HuH-7 (cell line): ENCODE data around the gene TAF7.
"Not testable (repeated sequence)": the region's sequence is repeated elsewhere in the genome, so short reads cannot be mapped to it uniquely, and the experiment has no call there.

Source experiments
- DNase-seq: peaks from one replicate; pipeline ENCODE4 v3.0.0; 2011; ENCODE audit warnings: low spot score

The TAF7 gene

DNA sequence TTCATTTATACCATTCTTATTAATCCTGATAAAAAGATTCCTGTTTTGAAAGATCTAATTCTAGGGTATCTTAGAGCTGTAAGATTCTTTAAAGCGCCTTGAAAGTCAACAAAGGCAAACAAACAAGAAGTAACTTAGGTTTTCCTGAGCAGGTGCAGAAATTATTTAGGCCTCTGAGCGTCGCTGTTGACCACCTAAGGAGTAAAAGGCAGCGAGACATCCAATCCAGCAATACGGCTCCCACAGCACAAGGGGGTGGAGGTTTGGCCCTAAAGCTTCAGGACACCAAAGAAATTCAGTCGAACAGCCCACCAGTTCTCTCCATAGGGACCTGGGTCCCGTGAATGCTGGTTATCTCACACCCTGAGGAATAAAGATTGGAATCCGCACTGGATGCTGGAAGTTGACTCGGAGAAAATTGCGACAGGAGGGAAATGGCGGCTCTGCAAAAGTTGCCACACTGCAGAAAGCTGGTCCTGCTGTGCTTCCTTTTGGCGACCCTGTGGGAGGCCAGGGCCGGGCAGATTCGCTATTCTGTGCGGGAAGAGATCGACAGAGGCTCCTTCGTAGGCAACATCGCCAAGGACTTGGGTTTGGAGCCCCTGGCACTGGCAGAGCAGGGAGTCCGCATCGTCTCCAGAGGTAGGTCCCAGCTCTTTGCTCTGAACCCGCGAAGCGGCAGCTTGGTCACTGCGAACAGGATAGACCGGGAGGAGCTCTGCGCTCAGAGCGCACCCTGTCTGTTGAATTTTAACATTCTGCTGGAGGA, 18.1 kb upstream of the TAF7 start, which contains the start of gene PCDHGA2:
TSS of gene PCDHGA2 (plus strand) at position 223 of the 769 bp plus-strand sequence.
- DNase-seq, result peak; percentile 71

DNA sequence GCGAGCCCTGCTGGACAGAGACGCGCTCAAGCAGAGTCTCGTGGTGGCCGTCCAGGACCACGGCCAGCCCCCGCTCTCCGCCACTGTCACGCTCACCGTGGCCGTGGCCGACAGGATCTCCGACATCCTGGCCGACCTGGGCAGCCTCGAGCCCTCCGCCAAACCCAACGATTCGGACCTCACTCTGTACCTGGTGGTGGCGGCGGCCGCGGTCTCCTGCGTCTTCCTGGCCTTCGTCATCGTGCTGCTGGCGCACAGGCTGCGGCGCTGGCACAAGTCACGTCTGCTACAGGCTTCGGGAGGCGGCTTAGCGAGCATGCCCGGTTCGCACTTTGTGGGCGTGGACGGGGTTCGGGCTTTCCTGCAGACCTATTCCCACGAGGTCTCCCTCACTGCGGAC, 12.0 kb upstream of the TAF7 start:
- not testable (repeated sequence) for DNase-seq

DNA sequence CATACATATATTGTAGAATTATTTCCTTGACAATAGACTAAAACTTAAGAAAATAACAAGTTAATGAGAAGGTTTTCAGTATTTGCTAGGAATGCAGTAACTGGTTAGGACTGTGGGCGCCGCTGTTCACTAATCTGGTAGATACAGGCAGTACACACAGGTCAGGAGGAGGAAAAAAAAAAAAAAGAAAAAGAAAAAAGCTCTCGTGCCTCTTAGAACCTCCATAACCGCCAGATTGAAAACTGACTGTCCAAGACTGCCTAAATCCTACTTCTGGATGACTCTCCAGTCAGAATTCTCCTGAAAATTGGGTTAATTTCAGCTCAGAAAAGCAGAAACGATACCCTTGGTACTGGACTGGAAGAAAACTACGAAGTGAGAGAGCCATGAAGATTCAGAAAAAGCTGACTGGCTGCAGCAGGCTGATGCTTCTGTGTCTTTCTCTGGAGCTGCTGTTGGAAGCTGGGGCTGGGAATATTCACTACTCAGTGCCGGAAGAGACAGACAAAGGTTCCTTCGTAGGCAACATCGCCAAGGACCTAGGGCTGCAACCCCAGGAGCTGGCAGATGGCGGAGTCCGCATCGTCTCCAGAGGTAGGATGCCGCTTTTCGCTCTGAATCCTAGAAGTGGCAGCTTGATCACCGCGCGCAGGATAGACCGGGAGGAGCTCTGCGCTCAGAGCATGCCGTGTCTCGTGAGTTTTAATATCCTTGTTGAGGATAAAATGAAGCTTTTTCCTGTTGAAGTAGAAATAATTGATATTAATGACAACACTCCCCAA, 9.9 kb upstream of the TAF7 start, which contains the start of gene PCDHGA1:
TSS of gene PCDHGA1 (plus strand) at position 216 of the 782 bp plus-strand sequence.
- peak; percentile 42 for DNase-seq

DNA sequence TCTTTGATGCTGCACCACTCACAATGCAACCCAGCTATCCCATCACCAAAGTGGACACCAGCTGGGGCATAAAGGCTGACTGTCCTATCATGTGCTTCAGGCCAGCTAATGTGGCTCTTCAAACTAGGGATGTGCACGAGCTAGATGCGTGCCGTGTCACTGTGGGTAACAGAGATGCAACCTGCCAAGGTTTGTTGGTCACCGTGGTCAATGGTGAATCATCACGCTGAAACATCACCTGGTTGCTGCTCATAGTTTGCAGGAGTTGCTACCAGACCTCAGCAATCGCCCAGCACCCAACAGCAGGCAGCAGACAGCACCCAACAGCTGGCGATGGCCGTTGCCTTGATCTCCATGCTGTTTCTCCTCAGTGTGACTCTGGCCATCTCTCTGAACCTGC, 7.6 kb upstream of the TAF7 start:
- DNase-seq, result no peak

DNA sequence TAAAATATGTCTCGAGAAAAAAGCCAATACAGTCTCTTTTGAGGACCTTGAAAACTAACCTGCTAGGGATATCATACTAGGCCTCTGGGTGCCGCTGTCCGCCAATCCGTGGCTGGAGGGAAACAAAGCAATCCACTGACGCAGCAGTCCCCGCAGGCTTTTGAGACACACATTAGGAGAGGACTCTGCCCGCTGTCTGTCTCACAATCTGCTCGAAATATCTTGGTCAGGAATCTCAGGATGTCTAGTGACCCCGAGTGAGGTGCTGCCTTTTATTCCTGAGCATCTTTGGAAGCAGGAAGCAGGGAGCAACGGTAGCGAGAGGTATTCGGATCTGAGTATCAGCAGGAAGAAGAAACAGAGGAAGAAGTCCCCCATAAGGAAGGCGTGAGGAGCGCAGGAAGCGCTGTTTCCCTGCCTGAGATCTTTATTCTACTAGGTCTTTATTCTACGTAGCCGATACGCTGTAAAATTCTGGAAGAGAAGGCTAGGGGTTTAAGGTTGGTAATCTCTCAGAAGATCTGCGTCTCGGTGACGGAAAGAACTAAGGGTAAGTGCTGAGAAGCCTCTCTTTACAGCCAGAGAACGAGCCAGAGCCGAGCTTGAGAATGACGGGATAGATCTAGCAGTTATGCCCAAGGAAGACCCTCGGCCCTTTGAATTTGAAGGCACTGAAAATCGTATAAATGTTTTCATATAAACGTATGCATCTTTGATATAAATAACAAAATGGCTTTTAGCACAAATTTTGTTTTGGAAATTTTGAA, 5.7 kb upstream of the TAF7 start:
- peak; percentile 64 for DNase-seq

DNA sequence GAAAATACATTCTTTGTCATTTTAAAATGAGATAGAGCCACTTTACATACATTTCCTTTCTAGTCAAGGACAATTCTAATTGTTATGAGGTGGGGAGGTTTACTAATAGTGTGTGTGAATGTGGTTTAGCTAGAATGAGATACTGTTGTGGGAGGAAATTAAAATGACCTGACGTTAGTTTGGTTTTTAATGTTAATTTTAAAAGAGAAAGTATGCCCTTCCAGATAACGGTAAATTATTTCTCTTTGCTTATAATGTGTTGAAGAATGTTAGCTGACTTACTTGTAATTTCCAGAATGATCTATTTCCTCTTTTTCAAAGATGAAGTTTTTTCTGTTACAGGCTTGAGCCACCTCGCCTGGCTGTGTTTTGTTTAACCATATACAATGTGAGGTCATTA, 1.7 kb upstream of the TAF7 start:
- DNase-seq, result no peak

DNA sequence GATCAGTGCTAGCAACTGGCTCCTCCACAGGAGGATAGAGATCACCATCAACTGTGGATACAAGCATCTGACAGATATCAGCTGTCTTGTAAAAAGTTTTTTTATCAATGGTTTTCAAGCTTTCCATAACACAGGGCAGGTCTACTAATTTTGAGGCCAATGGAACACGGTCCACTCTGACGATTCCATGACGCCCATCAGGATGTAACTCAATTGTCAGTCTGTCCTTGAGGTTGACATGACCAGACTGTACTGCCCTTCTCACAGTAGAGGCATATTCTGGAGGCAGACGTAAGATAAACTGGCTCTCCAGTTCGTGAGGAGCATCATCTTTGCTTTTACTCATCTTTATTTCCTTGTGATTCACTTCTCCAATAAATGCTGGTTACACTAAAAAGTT, 885 bp downstream of the TAF7 start:
- no peak for DNase-seq

DNA sequence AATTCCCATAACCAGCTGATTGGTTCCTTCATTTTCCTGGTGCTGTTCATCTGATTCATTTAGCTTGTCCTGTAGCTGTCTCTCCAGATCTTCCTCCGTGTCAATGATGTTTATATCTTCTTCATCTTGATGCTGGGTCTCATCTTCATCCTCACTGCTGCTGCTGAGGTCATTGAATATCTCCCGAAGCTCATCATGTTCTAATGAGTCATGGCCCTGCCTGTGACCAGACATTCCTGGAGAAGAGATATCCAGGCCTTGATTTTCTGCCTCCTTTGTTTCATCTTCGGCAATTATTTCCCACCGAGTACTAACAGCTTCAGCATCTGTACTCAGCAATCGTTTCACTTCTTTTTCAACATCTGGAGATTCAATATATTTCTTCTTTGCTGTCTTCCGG, 1.4 kb downstream of the TAF7 start:
- DNase-seq, result no peak

DNA sequence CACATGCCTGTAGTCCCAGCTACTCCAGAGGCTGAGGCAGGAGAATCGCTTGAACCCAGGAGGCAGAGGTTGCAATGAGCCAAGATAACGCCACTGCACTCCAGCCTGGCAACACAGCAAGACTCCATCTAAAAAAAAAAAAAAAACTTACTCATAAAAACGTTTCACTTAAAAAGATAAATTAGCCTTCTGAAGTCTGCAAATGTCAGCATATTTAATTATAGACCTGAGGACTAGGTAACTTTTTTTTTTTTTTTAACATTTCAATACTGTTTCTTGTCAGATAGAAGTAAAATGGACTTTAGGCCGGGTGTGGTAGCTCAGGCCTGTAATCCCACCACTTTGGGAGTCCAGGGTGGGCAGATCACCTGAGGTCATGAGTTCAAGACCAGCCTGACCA, 3.6 kb downstream of the TAF7 start:
- DNase-seq, result not testable (repeated sequence)

DNA sequence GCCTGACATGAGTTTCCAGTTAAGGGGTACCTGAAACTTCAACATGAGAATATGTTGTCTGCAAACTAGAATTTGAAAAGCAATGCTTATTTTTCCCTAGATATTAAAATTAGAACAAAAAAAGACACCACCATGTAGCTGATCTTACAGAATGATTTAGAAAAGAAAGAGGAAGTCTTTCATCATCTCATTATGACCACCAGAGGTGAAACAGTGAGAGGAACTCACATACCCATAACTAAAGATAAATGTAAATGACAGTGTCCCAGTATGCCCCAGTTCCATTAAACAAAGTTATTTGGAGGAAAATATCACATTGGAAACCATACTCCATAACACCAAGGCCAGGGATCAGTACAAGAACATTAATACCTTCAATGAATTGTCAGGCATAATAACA, 6.9 kb downstream of the TAF7 start:
- DNase-seq, result no peak

DNA sequence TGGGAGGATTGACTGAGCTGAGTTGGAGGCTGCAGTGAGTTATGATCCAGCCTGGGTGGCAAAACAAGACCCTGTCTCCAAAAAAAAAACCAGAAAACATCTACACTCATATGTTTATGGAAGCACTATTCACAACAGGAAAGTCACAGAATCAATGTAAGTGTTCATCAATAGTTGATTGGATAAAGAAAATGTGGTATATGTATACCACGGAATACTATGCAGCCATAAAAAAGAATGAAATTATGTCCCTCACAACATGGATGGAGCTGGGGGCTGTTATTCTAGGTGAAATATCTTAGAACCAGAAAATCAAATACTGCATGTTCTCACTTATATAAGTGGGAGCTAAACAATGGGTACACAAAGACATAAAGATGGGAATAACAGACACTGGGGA, 14.0 kb downstream of the TAF7 start:
- no peak for DNase-seq

DNA sequence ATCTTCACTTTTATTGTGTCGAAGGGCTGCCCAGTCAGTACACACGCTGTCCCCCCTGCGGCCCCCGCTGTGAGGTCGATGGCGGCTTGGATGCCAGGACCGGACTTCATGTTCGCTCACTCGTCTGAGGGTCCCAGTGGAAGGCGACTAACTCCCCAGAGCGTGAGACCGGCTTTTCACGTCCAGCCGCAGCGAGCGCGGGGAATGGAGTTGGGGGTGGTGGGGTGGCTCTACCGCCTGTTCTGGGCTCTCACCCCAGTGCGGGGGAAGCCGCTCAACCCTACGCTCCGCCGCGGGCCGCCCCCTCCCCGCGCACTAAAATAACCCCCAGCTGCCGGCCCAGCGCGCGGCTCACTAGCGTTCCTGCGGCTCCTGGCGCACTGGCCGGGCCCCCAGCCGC, 16.8 kb downstream of the TAF7 start, which contains the start of gene SLC25A2:
TSS of gene SLC25A2 (minus strand) at position 294 of the 400 bp plus-strand sequence. CDS start at position 110, 184 bp downstream.
- no peak for DNase-seq

DNA sequence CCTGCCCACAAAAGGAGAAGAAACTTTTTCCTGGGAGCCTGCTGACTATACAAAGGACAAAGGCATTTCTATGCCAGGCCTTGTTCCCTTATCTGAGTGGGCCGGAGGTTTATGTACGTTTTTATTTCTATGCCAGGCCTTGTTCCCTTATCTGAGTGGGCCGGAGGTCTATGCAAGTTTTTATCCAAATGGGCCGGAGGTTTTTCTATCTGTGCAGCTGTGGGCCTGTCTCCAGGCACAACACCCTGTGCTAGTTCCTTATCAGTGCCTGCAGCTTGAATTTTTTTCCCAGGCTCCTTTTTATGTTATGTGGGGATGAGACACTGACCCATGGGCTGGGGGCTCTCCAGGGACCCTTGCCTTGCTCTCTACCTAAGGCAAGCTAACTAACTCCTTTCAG, 22.2 kb downstream of the TAF7 start:
- no peak for DNase-seq

DNA sequence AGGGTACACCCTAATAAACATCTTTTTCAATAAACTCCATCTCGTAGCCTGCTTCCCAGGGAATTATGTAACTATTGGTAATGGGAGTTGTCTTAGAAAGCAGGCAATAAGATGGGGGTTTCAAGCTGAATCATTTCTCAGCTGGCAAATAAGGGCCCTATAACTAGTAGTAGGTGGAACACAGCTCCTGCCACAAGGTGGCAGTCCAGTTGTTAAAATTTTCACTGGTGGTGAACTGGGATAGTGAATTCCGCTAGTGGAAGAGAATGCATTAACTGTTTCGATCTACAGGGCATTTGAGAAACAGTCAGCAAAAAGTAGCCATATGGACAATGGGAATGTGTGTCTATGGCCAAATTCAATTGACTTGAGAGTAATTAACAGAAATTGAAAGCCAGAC, 47.7 kb downstream of the TAF7 start:
- DNase-seq, result no peak

DNA sequence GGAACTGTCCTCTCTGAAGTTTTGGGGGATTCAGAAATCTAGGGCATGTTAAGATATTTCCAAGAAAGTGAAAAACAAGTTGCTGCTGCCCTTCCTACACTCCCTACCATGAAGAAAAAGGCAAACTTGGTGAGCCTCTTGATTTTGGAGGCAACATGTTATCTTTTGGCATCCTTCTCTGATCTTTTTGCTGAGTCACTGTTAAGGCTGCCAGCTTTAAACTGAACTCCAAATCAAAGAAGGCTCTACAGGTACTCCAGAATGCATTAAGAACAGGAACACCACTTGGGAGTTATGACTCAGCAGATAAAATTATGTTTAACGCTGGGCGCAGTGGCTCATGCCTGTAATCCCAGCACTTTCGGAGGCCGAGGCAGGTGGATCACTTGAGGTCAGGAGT, 51.4 kb downstream of the TAF7 start:
- no peak for DNase-seq
